IPS-11a (cell line): Measurements from ENCODE around the gene PDP2.

Source experiments
- H3K4me3 ChIP-seq: one replicate; pipeline ENCODE4 v1.5.1; 2013; ENCODE audit warnings: low read depth, low read length, control low read depth

The PDP2 gene

GRCh38 chr16:66934138-66934838 lies 54.0 kb downstream of the PDP2 start, which contains the start of gene CIAO2B:
Gene CIAO2B (minus strand): TSS chr16:66934402. CDS start chr16:66934364, 38 bp downstream.
- peak within 1 kb of the TSS; percentile 92 for H3K4me3 ChIP-seq

- H3K4me3 ChIP-seq: peak overlapping the region; percentile 92
These were observed 54.6 kb downstream of the PDP2 start for GRCh38 chr16:66934839-66935313.

GRCh38 chr16:66935314-66936011 lies 55.1 kb downstream of the PDP2 start, which contains the start of gene CES2:
Gene CES2 (plus strand): TSS chr16:66935516. CDS start chr16:66935636, 120 bp downstream.
- peak within 1 kb of the TSS; percentile 92 for H3K4me3 ChIP-seq

GRCh38 chr16:66936462-66936861 lies 56.1 kb downstream of the PDP2 start:
- H3K4me3 ChIP-seq: no peak overlapping the region

GRCh38 chr16:66936889-66937554 lies 56.7 kb downstream of the PDP2 start:
- H3K4me3 ChIP-seq: no peak overlapping the region

- no peak overlapping the region for H3K4me3 ChIP-seq
These were observed 57.5 kb downstream of the PDP2 start for GRCh38 chr16:66937725-66938337.

- no peak overlapping the region for H3K4me3 ChIP-seq
These were observed 59.1 kb downstream of the PDP2 start for GRCh38 chr16:66939366-66939765.

GRCh38 chr16:66940236-66940635 lies 59.9 kb downstream of the PDP2 start:
- no peak overlapping the region for H3K4me3 ChIP-seq
